ENCODE results near the gene SEC22C.
"Not testable (repeated sequence)": the region's sequence is repeated elsewhere in the genome, so short reads cannot be mapped to it uniquely, and the experiment has no call there.

Gene SEC22C

DNA sequence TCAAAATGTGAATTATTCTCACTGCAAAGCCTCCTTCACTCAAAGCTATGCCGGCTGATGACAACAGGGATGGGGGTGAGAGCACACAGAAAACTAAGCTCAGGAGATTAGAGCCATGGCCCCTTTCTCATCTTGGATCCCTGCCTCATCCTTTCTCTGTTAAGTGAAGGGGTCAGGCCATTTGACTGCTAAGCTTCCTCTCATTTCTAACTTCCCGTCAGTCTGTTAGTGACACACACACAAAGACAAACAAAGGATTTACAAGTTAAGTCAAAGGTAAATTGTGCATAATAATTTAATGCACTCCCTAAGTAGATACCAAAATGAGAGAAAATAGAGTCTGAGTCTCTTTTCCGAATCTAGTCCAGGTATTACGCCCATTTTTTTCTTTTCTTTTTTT lies 10.0 kb upstream of the SEC22C start:
- Histone ChIP-seq H3K9ac (ENCODE audit: insufficient read length, low read depth) (peak overlapping the region; percentile 91), H3K27me3 (ENCODE audit: insufficient read depth, insufficient read length) (no peaks in the 10 kb centered on the region), H3K4me1 (ENCODE audit: insufficient read depth, insufficient read length) (no peaks in the 10 kb centered on the region), H3K9me3 (ENCODE audit: insufficient read depth, low read length) (no peaks in the 10 kb centered on the region), H3K36me3 (ENCODE audit: insufficient read depth, insufficient read length, low read length) (peaks cover 48% of the 10 kb centered on the region), H3K4me3 (ENCODE audit: insufficient read length, low read depth) (peak overlapping the region; percentile 75)
- no peak for TF ChIP-seq ZNF274 (IDR thresholded peaks at IDR 0.05; ENCODE audit: low read depth, low read length)
- no peak for TF ChIP-seq YY1 (IDR thresholded peaks at IDR 0.05; ENCODE audit: insufficient read depth, insufficient read length)
- TF ChIP-seq SUZ12 (IDR thresholded peaks at IDR 0.05; ENCODE audit: extremely low read depth, insufficient read depth, insufficient read length): no peak
- no peak for DNase-seq (ENCODE audit: low read depth, low spot score)

DNA sequence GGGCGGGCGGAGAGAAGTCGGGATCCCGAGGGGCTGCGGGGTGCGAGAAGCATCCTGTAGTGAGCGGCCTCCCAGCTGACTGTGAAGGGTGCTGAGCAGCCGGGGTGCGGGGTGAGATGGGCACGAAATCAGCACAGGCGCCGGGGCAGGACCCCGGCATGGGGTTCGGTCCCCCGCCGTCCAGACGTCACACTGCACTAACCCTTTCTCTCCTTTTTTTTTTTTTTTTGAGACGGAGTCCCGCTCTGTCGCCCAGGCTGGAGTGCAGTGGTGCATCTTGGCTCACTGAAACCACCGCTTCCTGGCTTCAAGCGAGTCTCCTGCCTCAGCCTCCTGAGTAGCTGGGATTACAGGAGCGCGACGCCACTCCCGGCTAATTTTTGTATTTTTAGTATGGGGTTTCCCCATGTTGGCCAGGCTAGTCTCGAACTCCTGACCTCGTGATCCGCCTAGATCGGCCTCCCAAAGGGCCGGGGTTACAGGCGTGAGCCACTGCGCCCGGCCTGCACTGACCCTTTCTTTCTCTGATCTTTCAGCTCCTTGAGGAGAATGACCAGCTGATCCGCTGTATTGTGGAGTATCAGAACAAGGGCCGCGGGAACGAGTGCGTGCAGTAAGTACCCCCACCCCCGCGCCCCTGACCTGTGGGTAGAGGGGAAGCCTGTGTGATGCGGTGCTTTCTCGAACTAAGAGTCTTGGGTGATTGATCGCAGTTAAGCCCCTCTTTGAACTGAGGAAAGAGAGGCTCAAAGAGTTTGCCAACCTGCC lies 9.4 kb upstream of the SEC22C start:
- TF ChIP-seq SUZ12 (IDR thresholded peaks at IDR 0.05; ENCODE audit: extremely low read depth, insufficient read depth, insufficient read length) (no peak), YY1 (IDR thresholded peaks at IDR 0.05; ENCODE audit: insufficient read depth, insufficient read length) (no peak), ZNF274 (IDR thresholded peaks at IDR 0.05; ENCODE audit: low read depth, low read length) (no peak)
- H3K36me3 ChIP-seq (ENCODE audit: insufficient read depth, insufficient read length, low read length): peaks cover 46% of the 10 kb centered on the region
- H3K9ac ChIP-seq (ENCODE audit: insufficient read length, low read depth): peak overlapping the region; percentile 91
- H3K4me1 ChIP-seq (ENCODE audit: insufficient read depth, insufficient read length): no peaks in the 10 kb centered on the region
- no peaks in the 10 kb centered on the region for H3K9me3 ChIP-seq (ENCODE audit: insufficient read depth, low read length)
- DNase-seq (ENCODE audit: low read depth, low spot score): no peak
- H3K27me3 ChIP-seq (ENCODE audit: insufficient read depth, insufficient read length): no peaks in the 10 kb centered on the region
- H3K4me3 ChIP-seq (ENCODE audit: insufficient read length, low read depth): peak overlapping the region; percentile 75

DNA sequence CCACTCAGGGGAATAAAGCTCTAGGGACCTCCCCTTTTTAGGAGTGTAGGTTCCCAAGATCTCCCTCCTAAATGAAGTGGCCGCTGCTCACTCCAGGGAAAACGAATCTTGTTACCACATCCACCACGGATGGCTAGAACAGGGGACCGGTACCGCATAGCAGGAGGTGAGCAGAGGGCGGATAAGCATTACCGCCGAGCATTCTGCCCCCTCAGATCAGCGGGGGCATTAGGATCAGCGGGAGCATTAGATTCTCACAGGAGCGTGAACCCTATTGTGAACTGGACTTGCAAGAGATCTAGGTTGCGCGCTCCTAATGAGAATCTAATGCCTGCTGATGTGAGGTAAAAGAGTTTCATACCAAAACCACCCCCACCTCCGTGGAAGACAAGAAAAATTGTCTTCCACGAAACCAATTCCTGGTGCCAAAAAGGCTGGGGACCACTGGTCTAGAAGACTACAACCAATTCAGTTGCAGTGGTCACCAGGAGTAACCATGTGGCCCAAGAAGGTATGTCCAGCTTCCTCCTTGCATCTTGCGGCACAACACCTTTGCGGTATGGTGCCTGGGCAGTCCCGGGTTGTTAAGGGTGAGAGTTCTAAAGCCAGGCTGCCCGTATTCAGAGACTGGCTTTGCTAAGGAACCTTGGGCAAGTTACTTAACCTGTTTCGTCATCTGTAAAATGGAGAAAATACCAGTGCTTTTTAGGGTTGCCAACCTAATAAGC lies 7.8 kb upstream of the SEC22C start:
- Histone ChIP-seq H3K4me3 (ENCODE audit: insufficient read length, low read depth) (no peak overlapping the region), H3K27me3 (ENCODE audit: insufficient read depth, insufficient read length) (no peaks in the 10 kb centered on the region), H3K9ac (ENCODE audit: insufficient read length, low read depth) (no peak overlapping the region), H3K4me1 (ENCODE audit: insufficient read depth, insufficient read length) (no peaks in the 10 kb centered on the region), H3K36me3 (ENCODE audit: insufficient read depth, insufficient read length, low read length) (peaks cover 36% of the 10 kb centered on the region), H3K9me3 (ENCODE audit: insufficient read depth, low read length) (no peaks in the 10 kb centered on the region)
- no peak for TF ChIP-seq SUZ12 (IDR thresholded peaks at IDR 0.05; ENCODE audit: extremely low read depth, insufficient read depth, insufficient read length)
- TF ChIP-seq YY1 (IDR thresholded peaks at IDR 0.05; ENCODE audit: insufficient read depth, insufficient read length): no peak
- no peak for TF ChIP-seq ZNF274 (IDR thresholded peaks at IDR 0.05; ENCODE audit: low read depth, low read length)
- DNase-seq (ENCODE audit: low read depth, low spot score): no peak

GRCh38 chr3:42588625-42589024 lies 6.9 kb upstream of the SEC22C start:
- TF ChIP-seq SUZ12 (IDR thresholded peaks at IDR 0.05; ENCODE audit: extremely low read depth, insufficient read depth, insufficient read length) (no peak), ZNF274 (IDR thresholded peaks at IDR 0.05; ENCODE audit: low read depth, low read length) (no peak)
- H3K4me3 ChIP-seq (ENCODE audit: insufficient read length, low read depth): no peak overlapping the region
- no peak overlapping the region for H3K9ac ChIP-seq (ENCODE audit: insufficient read length, low read depth)
- H3K9me3 ChIP-seq (ENCODE audit: insufficient read depth, low read length): no peaks in the 10 kb centered on the region
- peaks cover 27% of the 10 kb centered on the region for H3K36me3 ChIP-seq (ENCODE audit: insufficient read depth, insufficient read length, low read length)
- DNase-seq (ENCODE audit: low read depth, low spot score): no peak
- no peaks in the 10 kb centered on the region for H3K4me1 ChIP-seq (ENCODE audit: insufficient read depth, insufficient read length)
- no peaks in the 10 kb centered on the region for H3K27me3 ChIP-seq (ENCODE audit: insufficient read depth, insufficient read length)

DNA sequence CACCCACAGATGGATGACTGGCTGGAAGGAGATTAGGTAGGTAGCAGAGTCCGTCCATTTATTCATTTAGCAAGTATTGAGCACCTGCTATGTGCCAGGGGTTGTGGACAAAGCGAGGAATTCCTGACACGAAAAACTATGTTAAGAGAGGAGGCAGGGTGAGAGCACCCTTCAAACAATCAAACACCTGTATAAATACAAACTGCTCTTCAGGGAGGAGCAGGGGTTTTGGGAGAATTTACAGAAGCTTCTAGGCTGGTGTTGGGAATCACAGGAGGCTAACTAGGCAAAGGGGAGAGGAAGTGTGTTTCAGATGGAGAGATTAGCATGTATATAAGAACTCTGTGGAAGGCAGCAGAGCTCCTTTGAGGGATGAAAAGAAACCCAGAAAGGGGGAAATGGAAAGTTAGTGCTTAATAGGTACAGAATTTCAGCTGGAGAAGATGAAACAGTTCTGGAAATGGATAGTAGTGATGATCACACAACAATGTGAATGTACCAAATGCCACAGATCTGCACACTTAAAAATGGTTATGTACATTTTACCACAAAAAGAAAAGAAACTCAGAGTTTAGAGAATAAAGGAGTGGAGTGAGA lies 805 bp upstream of the SEC22C start:
- Histone ChIP-seq H3K4me1 (ENCODE audit: insufficient read depth, insufficient read length) (no peaks in the 10 kb centered on the region), H3K27me3 (ENCODE audit: insufficient read depth, insufficient read length) (no peaks in the 10 kb centered on the region), H3K9ac (ENCODE audit: insufficient read length, low read depth) (peak overlapping the region; percentile 85), H3K36me3 (ENCODE audit: insufficient read depth, insufficient read length, low read length) (peaks cover 20% of the 10 kb centered on the region), H3K4me3 (ENCODE audit: insufficient read length, low read depth) (peak overlapping the region; percentile 79), H3K9me3 (ENCODE audit: insufficient read depth, low read length) (no peaks in the 10 kb centered on the region)
- TF ChIP-seq YY1 (IDR thresholded peaks at IDR 0.05; ENCODE audit: insufficient read depth, insufficient read length) (no peak), ZNF274 (IDR thresholded peaks at IDR 0.05; ENCODE audit: low read depth, low read length) (no peak), SUZ12 (IDR thresholded peaks at IDR 0.05; ENCODE audit: extremely low read depth, insufficient read depth, insufficient read length) (no peak)
- DNase-seq (ENCODE audit: low read depth, low spot score): peak; percentile 25

- no peaks in the 10 kb centered on the region for H3K4me1 ChIP-seq (ENCODE audit: insufficient read depth, insufficient read length)
- no peak for DNase-seq (ENCODE audit: low read depth, low spot score)
- H3K9ac ChIP-seq (ENCODE audit: insufficient read length, low read depth): peak overlapping the region; percentile 96
- TF ChIP-seq SUZ12 (IDR thresholded peaks at IDR 0.05; ENCODE audit: extremely low read depth, insufficient read depth, insufficient read length) (no peak), YY1 (IDR thresholded peaks at IDR 0.05; ENCODE audit: insufficient read depth, insufficient read length) (no peak), ZNF274 (IDR thresholded peaks at IDR 0.05; ENCODE audit: low read depth, low read length) (no peak)
- H3K36me3 ChIP-seq (ENCODE audit: insufficient read depth, insufficient read length, low read length): peaks cover 24% of the 10 kb centered on the region
- peaks cover 5% of the 10 kb centered on the region; the same call in 1 of the 2 replicates for H3K9me3 ChIP-seq (ENCODE audit: insufficient read depth, low read length)
- peak overlapping the region; percentile 79 for H3K4me3 ChIP-seq (ENCODE audit: insufficient read length, low read depth)
- no peaks in the 10 kb centered on the region for H3K27me3 ChIP-seq (ENCODE audit: insufficient read depth, insufficient read length)
These were observed 413 bp downstream of the SEC22C start for GRCh38 chr3:42581400-42581708.

- H3K36me3 ChIP-seq (ENCODE audit: insufficient read depth, insufficient read length, low read length): peaks cover 37% of the 10 kb centered on the region
- H3K4me3 ChIP-seq (ENCODE audit: insufficient read length, low read depth); DNase-seq (ENCODE audit: low read depth, low spot score); H3K4me1 ChIP-seq (ENCODE audit: insufficient read depth, insufficient read length); H3K27me3 ChIP-seq (ENCODE audit: insufficient read depth, insufficient read length); H3K9ac ChIP-seq (ENCODE audit: insufficient read length, low read depth): not testable (repeated sequence)
- H3K9me3 ChIP-seq (ENCODE audit: insufficient read depth, low read length): peaks cover 25% of the 10 kb centered on the region
These were observed 2.4 kb downstream of the SEC22C start for GRCh38 chr3:42579346-42579745.
